HEK293T (cell line): ENCODE results near the gene PDILT.
"Not testable (repeated sequence)": the region's sequence is repeated elsewhere in the genome, so short reads cannot be mapped to it uniquely, and the experiment has no call there.

ENCODE experiments used
- CTCF ChIA-PET: fragments of 350-600 bp; formaldehyde crosslinking; extraction: SDS; loops from one replicate; lab custom pipeline; 2021; ENCODE audit warnings: antibody characterized with exemption, inconsistent platforms; lab: Yijun Ruan, JAX
- POLR2A ChIA-PET: fragments of 350-600 bp; formaldehyde crosslinking; extraction: SDS; loops from one replicate; lab custom pipeline; 2020; ENCODE audit warnings: antibody characterized with exemption, inconsistent platforms; lab: Yijun Ruan, JAX
- DNase-seq: peaks from one replicate; pipeline ENCODE4 v3.0.0; 2012; ENCODE audit warnings: mixed read lengths; ENCODE audit errors: extremely low spot score
- ARNT ChIP-seq: fragments of 450-650 bp; IDR thresholded peaks from 2 replicates; pipeline ENCODE4 v1.6.1; 2017; ENCODE audit warnings: mild to moderate bottlenecking
- BHLHE40 ChIP-seq: fragments of 450-650 bp; IDR thresholded peaks from 2 replicates; pipeline ENCODE4 v1.6.1; 2016; ENCODE audit warnings: mild to moderate bottlenecking, moderate library complexity, borderline replicate concordance
- CTBP1 ChIP-seq: fragments of 450-650 bp; IDR thresholded peaks from 2 replicates; pipeline ENCODE4 v1.6.1; 2016; ENCODE audit warnings: borderline replicate concordance
- ELF4 ChIP-seq: fragments of 450-650 bp; IDR thresholded peaks from 2 replicates; pipeline ENCODE4 v1.6.1; 2017; ENCODE audit warnings: antibody characterized with exemption
- FOXA1 ChIP-seq: fragments of 450-650 bp; IDR thresholded peaks from 2 replicates; pipeline ENCODE4 v1.6.1; 2016; ENCODE audit warnings: mild to moderate bottlenecking
- FOXK2 ChIP-seq: fragments of 450-650 bp; IDR thresholded peaks from 2 replicates; pipeline ENCODE4 v1.6.1; 2016; ENCODE audit warnings: mild to moderate bottlenecking
- FOXM1 ChIP-seq: fragments of 450-650 bp; IDR thresholded peaks from 2 replicates; pipeline ENCODE4 v1.6.1; 2017; ENCODE audit warnings: mild to moderate bottlenecking, borderline replicate concordance
- HDGF ChIP-seq: fragments of 450-650 bp; IDR thresholded peaks from 2 replicates; pipeline ENCODE4 v1.6.1; 2017; ENCODE audit warnings: antibody characterized with exemption, borderline replicate concordance
- L3MBTL2 ChIP-seq: fragments of 450-650 bp; conservative IDR thresholded peaks from 2 replicates; pipeline ENCODE4 v1.6.1; 2016; ENCODE audit warnings: mild to moderate bottlenecking
- LEF1 ChIP-seq: fragments of 450-650 bp; IDR thresholded peaks from 2 replicates; pipeline ENCODE4 v1.6.1; 2017; ENCODE audit warnings: mild to moderate bottlenecking, borderline replicate concordance
- NFRKB ChIP-seq: fragments of 450-650 bp; IDR thresholded peaks from 2 replicates; pipeline ENCODE4 v1.6.1; 2016; ENCODE audit warnings: mild to moderate bottlenecking, moderate library complexity
- PKNOX1 ChIP-seq: fragments of 450-650 bp; IDR thresholded peaks from 2 replicates; pipeline ENCODE4 v1.6.1; 2016
- SP1 ChIP-seq: fragments of 450-650 bp; IDR thresholded peaks from 2 replicates; pipeline ENCODE4 v1.6.1; 2017
- SUZ12 ChIP-seq: fragments of 450-650 bp; IDR thresholded peaks from 2 replicates; pipeline ENCODE4 v1.6.1; 2016; ENCODE audit warnings: mild to moderate bottlenecking
- TARDBP ChIP-seq: fragments of 450-650 bp; IDR thresholded peaks from 2 replicates; pipeline ENCODE4 v1.6.1; 2016
- ZNF384 ChIP-seq: fragments of 450-650 bp; IDR thresholded peaks from 2 replicates; pipeline ENCODE4 v1.6.1; 2016

The PDILT gene

DNA sequence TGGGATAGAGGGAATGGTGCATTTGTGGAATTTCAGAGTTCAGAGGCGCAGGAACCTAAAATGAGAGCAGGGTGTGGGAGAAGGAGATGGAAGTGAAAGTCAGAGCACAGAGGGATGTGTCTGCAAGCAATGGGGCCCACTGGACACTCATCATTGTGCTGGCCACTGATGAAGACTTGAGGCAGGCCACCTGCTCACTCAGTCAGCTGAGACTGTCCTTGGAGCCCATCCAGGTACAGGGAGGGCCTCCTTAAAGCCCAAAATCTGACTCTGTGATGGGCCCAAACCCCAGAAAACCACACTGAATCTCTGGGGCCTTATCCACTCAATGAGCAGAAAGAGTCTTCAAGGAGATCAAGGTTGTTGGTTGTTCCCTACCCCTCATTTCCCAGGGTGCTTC, 82.9 kb downstream of the PDILT start:
- POLR2A ChIA-PET = no interaction called here
- no peak for DNase-seq
- TF ChIP-seq FOXK2 (no peak), ZNF384 (no peak)
- CTCF ChIA-PET = no interaction called here

- POLR2A ChIA-PET, CTCF ChIA-PET, DNase-seq: not testable (repeated sequence)
Observed at GRCh38 chr16:20321051-20321450, 83.5 kb downstream of the PDILT start.

DNA sequence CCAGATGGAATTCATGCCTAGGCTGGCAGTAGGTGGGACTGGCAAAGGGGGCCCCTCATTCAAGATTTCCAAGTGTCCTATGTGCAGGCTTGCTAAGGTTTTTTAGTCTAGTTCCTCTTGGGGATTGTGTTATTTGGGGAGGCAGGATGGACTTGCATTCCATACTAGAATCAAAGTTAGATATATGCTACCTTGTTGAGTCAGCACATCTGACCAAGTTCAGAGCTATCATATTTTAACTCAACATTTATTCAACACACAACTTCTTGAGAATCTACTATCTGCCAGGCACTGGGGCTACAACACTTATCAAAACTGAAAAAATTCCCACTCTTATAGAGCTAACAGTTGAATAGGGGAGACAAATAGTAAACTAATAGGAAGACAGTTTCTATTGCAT, 83.9 kb downstream of the PDILT start:
- no peak for DNase-seq
- ChIA-PET POLR2A (no interaction called here), CTCF (interaction anchor here (1.4 kb wide), 1 partner anchor 65 kb away, joined by 3 read pairs; no protein-coding TSS in a partner anchor)
- TF ChIP-seq FOXA1 = no peak
- TF ChIP-seq ZNF384 = no peak
- no peak for TF ChIP-seq NFRKB
- no peak for TF ChIP-seq ELF4
- no peak for TF ChIP-seq LEF1
- TF ChIP-seq FOXK2 = no peak
- TF ChIP-seq CTBP1 = no peak
- no peak for TF ChIP-seq L3MBTL2
- no peak for TF ChIP-seq TARDBP
- no peak for TF ChIP-seq FOXM1
- TF ChIP-seq SUZ12 = no peak
- TF ChIP-seq PKNOX1 = no peak
- no peak for TF ChIP-seq ARNT
- TF ChIP-seq HDGF = no peak
- no peak for TF ChIP-seq BHLHE40

GRCh38 chr16:20320178-20320577, 84.4 kb downstream of the PDILT start:
- TF ChIP-seq FOXK2 = no peak
- no peak for TF ChIP-seq LEF1
- TF ChIP-seq ELF4 = no peak
- TF ChIP-seq CTBP1 = no peak
- no peak for DNase-seq
- ChIA-PET POLR2A (no interaction called here), CTCF (interaction anchor here (0.7 to 1.4 kb wide), 2 partner anchors 66 to 143 kb away, joined by 3 read pairs; no protein-coding TSS in a partner anchor)

GRCh38 chr16:20319406-20319805, 85.1 kb downstream of the PDILT start:
- no peak for DNase-seq
- TF ChIP-seq ARNT = no peak
- no peak for TF ChIP-seq ZNF384
- TF ChIP-seq ELF4 = no peak
- TF ChIP-seq LEF1 = no peak
- TF ChIP-seq HDGF = no peak
- TF ChIP-seq SP1 = no peak
- ChIA-PET CTCF (interaction anchor here (0.7 to 1.4 kb wide), 2 partner anchors 66 to 142 kb away, joined by 3 read pairs; no protein-coding TSS in a partner anchor), POLR2A (no interaction called here)

DNA sequence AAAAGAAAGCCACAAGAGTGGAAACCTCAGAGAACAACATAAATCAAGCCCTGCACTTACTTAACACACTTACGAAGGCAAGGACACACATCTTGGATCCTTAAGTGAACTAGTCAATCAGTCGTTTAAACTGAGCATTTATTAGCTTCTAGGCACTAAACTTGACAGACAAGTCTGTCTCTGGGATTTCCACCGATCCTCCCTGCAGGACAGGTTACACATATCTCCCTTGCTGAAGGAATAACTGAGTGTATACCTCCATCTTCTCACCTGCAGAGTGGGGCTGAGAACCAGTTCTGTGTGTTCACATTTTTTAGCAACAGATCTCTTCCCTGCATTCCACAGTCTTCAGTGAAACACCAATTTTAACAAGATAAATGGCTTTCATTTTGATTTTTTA, 86.1 kb downstream of the PDILT start:
- POLR2A ChIA-PET = no interaction called here
- CTCF ChIA-PET = no interaction called here
- no peak for DNase-seq
- TF ChIP-seq L3MBTL2 (no peak), TARDBP (no peak), SP1 (no peak), BHLHE40 (no peak), HDGF (no peak), SUZ12 (no peak), FOXM1 (no peak), FOXA1 (no peak), ZNF384 (no peak), ELF4 (no peak), LEF1 (no peak)

DNA sequence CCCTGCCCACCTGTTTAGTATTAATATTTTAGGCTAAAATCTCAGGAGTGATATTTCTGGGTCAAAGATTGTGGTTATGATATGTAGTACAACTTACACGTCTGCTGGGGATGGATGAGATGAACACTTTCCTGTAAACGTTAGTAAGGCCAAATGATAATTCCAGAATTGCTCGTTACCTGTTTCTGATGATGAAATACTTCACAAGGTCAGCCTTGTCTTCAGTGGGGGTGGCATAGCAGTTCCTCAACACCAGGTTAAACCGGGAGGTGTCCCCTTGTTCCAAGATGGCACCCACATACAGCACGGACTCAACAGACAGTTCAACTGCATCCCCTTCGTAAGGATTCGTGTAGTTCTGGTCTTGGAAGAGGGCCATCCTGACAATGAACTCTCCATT, 86.5 kb downstream of the PDILT start:
- ChIA-PET CTCF (no interaction called here), POLR2A (no interaction called here)
- TF ChIP-seq CTBP1 (no peak), SP1 (no peak), ELF4 (no peak), PKNOX1 (no peak), BHLHE40 (no peak), LEF1 (no peak), ARNT (no peak)
- no peak for DNase-seq

DNA sequence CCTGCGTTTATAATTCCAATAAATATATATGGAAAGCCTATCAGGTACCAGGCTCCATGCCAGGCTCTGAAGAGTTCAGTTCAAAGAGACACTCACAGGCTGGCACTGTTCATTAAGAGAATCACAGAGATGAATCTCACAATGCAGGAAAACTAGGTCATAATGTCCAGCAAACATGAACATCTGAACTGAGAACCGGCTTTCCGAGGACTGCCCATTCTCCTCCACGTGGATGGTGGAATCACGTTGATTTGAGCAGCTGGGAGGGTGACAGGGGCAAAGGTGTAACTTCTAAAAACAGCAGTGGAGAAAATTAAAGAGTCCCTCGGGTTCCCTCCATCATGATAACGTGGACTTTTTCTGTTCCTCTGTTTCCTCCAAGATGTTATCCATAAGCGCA, 87.4 kb downstream of the PDILT start:
- no peak for TF ChIP-seq ZNF384
- no peak for TF ChIP-seq ELF4
- TF ChIP-seq ARNT = no peak
- no peak for DNase-seq
- CTCF ChIA-PET = no interaction called here
- POLR2A ChIA-PET = no interaction called here
